ENCODE measurements around the gene VWA3A.

DNA sequence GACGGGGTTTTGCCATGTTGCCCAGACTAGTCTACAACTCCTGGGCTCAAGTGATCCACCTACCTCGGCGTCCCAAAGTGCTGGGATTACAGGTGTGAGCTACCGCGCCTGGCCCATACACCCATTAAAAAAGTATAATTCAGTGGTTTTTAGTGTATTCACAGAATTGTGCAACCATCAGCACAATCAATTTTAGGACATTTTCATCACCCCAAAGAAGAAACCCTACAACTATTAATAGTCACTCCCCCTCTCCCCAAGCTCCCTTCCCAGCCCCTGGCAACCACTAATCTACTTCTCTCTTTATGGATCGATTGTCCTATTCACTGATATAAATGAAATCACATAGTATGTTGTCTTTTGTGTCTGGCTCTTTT lies 109.9 kb downstream of the VWA3A start:
- TF ChIP-seq EZH2 (IDR thresholded peaks at IDR 0.05; ENCODE audit: borderline replicate concordance, low read depth, low read length, severe bottlenecking) (no peak), CTCF (IDR thresholded peaks at IDR 0.05; ENCODE audit: borderline replicate concordance, extremely low read depth, low read length, poor library complexity, severe bottlenecking) (no peak)

All from DND-41 (cell line).